Fibroblast of lung (primary cell): ENCODE results near the gene CD47.

Experiments
- EZH2 ChIP-seq: IDR thresholded peaks from 2 replicates; pipeline ENCODE4 v1.5.1; 2012; ENCODE audit warnings: low read length, control low read depth, mild to moderate bottlenecking; ENCODE audit errors: missing control alignments
- TF ChIP-seq, protein P1 (sequence below), 2 donors: IDR thresholded peaks in 1 of 2; conservative IDR thresholded peaks in 1 of 2; 1 replicate in 1 of 2; 2 replicates in 1 of 2; pipeline ENCODE4 v1.5.1; 2011 to 2012; ENCODE audit warnings: low read length in 2 of 2, control low read depth in 1 of 2, inconsistent platforms in 1 of 2, low read depth in 1 of 2, mild to moderate bottlenecking in 1 of 2

DNA sequence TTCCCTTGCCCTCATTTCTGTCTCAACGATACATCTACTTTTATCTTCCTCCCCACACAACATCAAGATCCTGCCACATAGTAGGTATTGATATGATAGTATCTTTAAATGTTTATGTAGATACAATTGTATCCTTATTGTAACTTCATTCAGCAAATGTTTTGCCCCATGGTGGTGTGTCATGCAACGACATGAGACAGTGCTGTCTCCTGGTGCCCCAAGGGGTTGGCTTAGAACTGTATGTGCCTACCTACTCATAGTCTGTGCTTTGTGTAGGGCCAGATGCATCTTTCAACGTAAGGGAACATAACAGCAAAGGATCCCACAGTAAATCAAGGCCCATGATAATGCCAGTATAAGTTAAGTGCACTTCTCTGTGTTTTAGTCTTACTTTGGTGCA, 2.8 kb upstream of the CD47 start:
- TF ChIP-seq, protein P1, sequence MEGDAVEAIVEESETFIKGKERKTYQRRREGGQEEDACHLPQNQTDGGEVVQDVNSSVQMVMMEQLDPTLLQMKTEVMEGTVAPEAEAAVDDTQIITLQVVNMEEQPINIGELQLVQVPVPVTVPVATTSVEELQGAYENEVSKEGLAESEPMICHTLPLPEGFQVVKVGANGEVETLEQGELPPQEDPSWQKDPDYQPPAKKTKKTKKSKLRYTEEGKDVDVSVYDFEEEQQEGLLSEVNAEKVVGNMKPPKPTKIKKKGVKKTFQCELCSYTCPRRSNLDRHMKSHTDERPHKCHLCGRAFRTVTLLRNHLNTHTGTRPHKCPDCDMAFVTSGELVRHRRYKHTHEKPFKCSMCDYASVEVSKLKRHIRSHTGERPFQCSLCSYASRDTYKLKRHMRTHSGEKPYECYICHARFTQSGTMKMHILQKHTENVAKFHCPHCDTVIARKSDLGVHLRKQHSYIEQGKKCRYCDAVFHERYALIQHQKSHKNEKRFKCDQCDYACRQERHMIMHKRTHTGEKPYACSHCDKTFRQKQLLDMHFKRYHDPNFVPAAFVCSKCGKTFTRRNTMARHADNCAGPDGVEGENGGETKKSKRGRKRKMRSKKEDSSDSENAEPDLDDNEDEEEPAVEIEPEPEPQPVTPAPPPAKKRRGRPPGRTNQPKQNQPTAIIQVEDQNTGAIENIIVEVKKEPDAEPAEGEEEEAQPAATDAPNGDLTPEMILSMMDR (conservative IDR thresholded peaks at IDR 0.05 in 1 of 2, IDR thresholded peaks at IDR 0.05 in 1 of 2; ENCODE audit: low read depth in 1 of 2, low read length in 2 of 2), result no peak
- no peak for TF ChIP-seq EZH2
